Measurements from ENCODE around the gene PARVB.

The PARVB gene

GRCh38 chr22:44126807-44127206 lies 102.7 kb downstream of the PARVB start:
- no peak overlapping the region for H3K4me3 ChIP-seq
- no peak overlapping the region for H3K27ac ChIP-seq

GRCh38 chr22:44127356-44127755 lies 103.3 kb downstream of the PARVB start:
- H3K4me3 ChIP-seq, result no peak overlapping the region
- DNase-seq (ENCODE audit: low spot score), result no peak

More at GRCh38 chr22:44126807-44127206, 102.7 kb downstream of the PARVB start:
- TF ChIP-seq, protein P1, sequence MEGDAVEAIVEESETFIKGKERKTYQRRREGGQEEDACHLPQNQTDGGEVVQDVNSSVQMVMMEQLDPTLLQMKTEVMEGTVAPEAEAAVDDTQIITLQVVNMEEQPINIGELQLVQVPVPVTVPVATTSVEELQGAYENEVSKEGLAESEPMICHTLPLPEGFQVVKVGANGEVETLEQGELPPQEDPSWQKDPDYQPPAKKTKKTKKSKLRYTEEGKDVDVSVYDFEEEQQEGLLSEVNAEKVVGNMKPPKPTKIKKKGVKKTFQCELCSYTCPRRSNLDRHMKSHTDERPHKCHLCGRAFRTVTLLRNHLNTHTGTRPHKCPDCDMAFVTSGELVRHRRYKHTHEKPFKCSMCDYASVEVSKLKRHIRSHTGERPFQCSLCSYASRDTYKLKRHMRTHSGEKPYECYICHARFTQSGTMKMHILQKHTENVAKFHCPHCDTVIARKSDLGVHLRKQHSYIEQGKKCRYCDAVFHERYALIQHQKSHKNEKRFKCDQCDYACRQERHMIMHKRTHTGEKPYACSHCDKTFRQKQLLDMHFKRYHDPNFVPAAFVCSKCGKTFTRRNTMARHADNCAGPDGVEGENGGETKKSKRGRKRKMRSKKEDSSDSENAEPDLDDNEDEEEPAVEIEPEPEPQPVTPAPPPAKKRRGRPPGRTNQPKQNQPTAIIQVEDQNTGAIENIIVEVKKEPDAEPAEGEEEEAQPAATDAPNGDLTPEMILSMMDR (IDR thresholded peaks at IDR 0.05), result no peak
- DNase-seq (ENCODE audit: low spot score), result no peak

DNA sequence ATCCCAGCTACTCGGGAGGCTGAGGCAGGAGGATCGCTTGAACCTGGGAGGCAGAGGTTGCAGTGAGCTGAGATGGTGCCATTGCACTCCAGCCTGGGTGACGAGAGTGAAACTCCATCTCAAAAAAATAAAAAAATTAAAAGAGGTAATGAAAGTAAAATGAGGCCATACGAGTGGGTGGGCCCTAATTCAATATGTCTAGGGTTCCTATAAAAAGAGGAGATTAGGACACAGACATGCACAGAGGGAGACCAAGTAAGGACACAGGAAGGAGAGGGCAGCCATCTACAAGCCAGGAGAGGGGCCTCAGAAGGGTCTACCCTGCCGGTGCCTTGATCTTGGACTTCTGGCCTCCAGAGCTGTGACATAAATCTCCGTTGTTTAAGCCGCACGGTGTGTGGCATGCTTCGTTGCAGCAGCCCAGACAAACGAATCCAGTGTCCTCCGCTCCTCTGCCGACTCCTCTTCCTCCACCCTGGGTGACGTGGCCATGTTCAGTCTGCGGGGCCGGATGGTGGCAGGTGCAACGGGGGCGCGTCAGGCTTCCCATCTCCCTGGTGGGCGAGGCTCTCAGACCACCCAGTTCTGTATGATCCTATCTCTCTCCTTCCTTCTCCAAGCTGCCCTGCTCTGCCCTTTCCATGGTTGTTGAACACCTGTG lies 105.0 kb downstream of the PARVB start:
- no peak overlapping the region for H3K27ac ChIP-seq
- no peak overlapping the region for H3K4me3 ChIP-seq
- DNase-seq (ENCODE audit: low spot score), result no peak
- TF ChIP-seq, protein P1 (IDR thresholded peaks at IDR 0.05), result no peak

More at GRCh38 chr22:44127356-44127755, 103.3 kb downstream of the PARVB start:
- no peak overlapping the region for H3K27ac ChIP-seq
- TF ChIP-seq, protein P1 (IDR thresholded peaks at IDR 0.05), result no peak

DNA sequence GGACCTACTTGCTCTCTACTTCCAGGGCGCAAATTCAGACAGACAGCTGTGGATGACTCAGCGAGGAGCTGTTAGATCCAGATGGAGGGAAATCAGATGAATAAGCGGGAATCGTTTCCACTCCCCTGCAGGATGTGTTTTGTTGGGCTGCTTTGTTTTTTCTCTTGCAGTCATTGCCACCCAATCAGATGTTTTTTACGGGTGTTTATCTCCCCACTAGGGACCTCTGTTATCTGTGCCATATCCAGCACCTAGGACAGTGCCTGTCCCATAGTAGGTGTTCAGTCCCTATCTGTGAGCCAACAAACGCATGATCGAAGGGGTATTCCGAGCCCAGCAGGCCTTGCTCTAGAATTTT lies 105.5 kb downstream of the PARVB start:
- Histone ChIP-seq H3K4me3 (no peak overlapping the region), H3K27ac (no peak overlapping the region)
- TF ChIP-seq, protein P1 (IDR thresholded peaks at IDR 0.05), result no peak
- no peak for DNase-seq (ENCODE audit: low spot score)

GRCh38 chr22:44130076-44130711 lies 106.1 kb downstream of the PARVB start:
- DNase-seq (ENCODE audit: low spot score), result no peak
- TF ChIP-seq, protein P1 (IDR thresholded peaks at IDR 0.05), result no peak
- H3K27ac ChIP-seq, result no peak overlapping the region
- H3K4me3 ChIP-seq, result no peak overlapping the region

GRCh38 chr22:44131412-44131811 lies 107.3 kb downstream of the PARVB start:
- H3K4me3 ChIP-seq, result no peak overlapping the region
- TF ChIP-seq, protein P1 (IDR thresholded peaks at IDR 0.05), result no peak
- DNase-seq (ENCODE audit: low spot score), result no peak
- H3K27ac ChIP-seq, result no peak overlapping the region
